IgD-negative memory B cell (primary cell): Measurements from ENCODE around the gene ABHD1. TPM values are rescaled to one million over a fixed set of nuclear protein-coding genes. Genes with fewer than 3 reads are reported as not detected.

ENCODE experiments used
- H3K27ac Mint-ChIP-seq, 3 donors: one replicate each; pipeline ENCODE4 v1.8.0; 2020 to 2022; ENCODE audit warnings: mild to moderate bottlenecking in 3 of 3, mixed read lengths in 3 of 3, moderate library complexity in 1 of 3
- H3K27me3 Mint-ChIP-seq: one replicate; pipeline ENCODE4 v1.8.0; 2021; ENCODE audit warnings: mixed read lengths
- H3K36me3 Mint-ChIP-seq: one replicate; pipeline ENCODE4 v1.8.0; 2020; ENCODE audit warnings: mild to moderate bottlenecking, mixed read lengths
- H3K4me1 Mint-ChIP-seq, 3 donors: one replicate each; pipeline ENCODE4 v1.8.0; 2020 to 2022; ENCODE audit warnings: mixed read lengths in 3 of 3, mild to moderate bottlenecking in 1 of 3
- H3K4me3 Mint-ChIP-seq, 4 donors: one replicate each; pipeline ENCODE4 v1.8.0; 2020 to 2022; ENCODE audit warnings: mild to moderate bottlenecking in 4 of 4, mixed read lengths in 4 of 4, moderate library complexity in 3 of 4
- H3K9me3 Mint-ChIP-seq, 3 donors: one replicate each; pipeline ENCODE4 v1.8.0; 2020 to 2021; ENCODE audit warnings: mixed read lengths in 3 of 3, mild to moderate bottlenecking in 1 of 3
- polyA plus RNA-seq: library from polyadenylated mRNA; unstranded; fragments of 300-500 nt; fragmentation: Illumina TruSeq; gene quantifications from one replicate; pipeline ENCODE4 v1.2.3, GENCODE V29; 2021

ABHD1 gene
- polyA plus RNA-seq, 1 donor from 2014 or later: 0.35 TPM

- no peaks in the 10 kb centered on the region for H3K27me3 Mint-ChIP-seq
- H3K4me1 Mint-ChIP-seq: peaks cover 10 to 18% (median 17%) of the 10 kb centered on the region in 3 donors
- H3K9me3 Mint-ChIP-seq: no peaks in the 10 kb centered on the region
- H3K36me3 Mint-ChIP-seq: no peaks in the 10 kb centered on the region
- peak overlapping the region in 3 of 4 donors; percentile 58 to 89 (median 68) for H3K4me3 Mint-ChIP-seq
- peak overlapping the region in 1 of 3 donors; percentile 82 for H3K27ac Mint-ChIP-seq
Observed at GRCh38 chr2:27084297-27085061, 39.1 kb upstream of the ABHD1 start.

- peaks cover 10 to 18% (median 17%) of the 10 kb centered on the region in 3 donors for H3K4me1 Mint-ChIP-seq
- H3K4me3 Mint-ChIP-seq: peak overlapping the region; percentile 83 to 94 (median 87)
- no peaks in the 10 kb centered on the region for H3K9me3 Mint-ChIP-seq
- H3K27me3 Mint-ChIP-seq: no peaks in the 10 kb centered on the region
- peak overlapping the region in 1 of 3 donors; percentile 82 for H3K27ac Mint-ChIP-seq
- H3K36me3 Mint-ChIP-seq: no peaks in the 10 kb centered on the region
Observed at GRCh38 chr2:27085062-27085672, 38.4 kb upstream of the ABHD1 start.

- H3K4me3 Mint-ChIP-seq: peak overlapping the region; percentile 83 to 94 (median 87)
- no peaks in the 10 kb centered on the region for H3K36me3 Mint-ChIP-seq
- H3K9me3 Mint-ChIP-seq: no peaks in the 10 kb centered on the region
- no peaks in the 10 kb centered on the region for H3K27me3 Mint-ChIP-seq
- H3K27ac Mint-ChIP-seq: peak overlapping the region in 1 of 3 donors; percentile 82
- peaks cover 10 to 18% (median 17%) of the 10 kb centered on the region in 3 donors for H3K4me1 Mint-ChIP-seq
Observed at GRCh38 chr2:27085673-27086089, 37.9 kb upstream of the ABHD1 start.

- H3K27ac Mint-ChIP-seq: peak overlapping the region in 2 of 3 donors; percentile 82 to 88
- H3K4me3 Mint-ChIP-seq: peak overlapping the region; percentile 85 to 94 (median 88)
- no peaks in the 10 kb centered on the region for H3K27me3 Mint-ChIP-seq
- no peaks in the 10 kb centered on the region for H3K9me3 Mint-ChIP-seq
- no peaks in the 10 kb centered on the region for H3K36me3 Mint-ChIP-seq
- H3K4me1 Mint-ChIP-seq: peaks cover 7 to 13% (median 13%) of the 10 kb centered on the region in 3 donors
Observed at GRCh38 chr2:27086090-27086723, 37.4 kb upstream of the ABHD1 start.

GRCh38 chr2:27086724-27087593 lies 36.7 kb upstream of the ABHD1 start, which contains the start of gene KHK:
Gene KHK, plus strand, starts transcription at chr2:27086772. Its CDS starts 488 bp downstream, at chr2:27087260.
- H3K27ac Mint-ChIP-seq: peak within 1 kb of the TSS in 2 of 3 donors; percentile 82 to 88
- no peaks in the 10 kb centered on the region for H3K36me3 Mint-ChIP-seq
- H3K4me3 Mint-ChIP-seq: peak within 1 kb of the TSS; percentile 85 to 94 (median 88)
- no peaks in the 10 kb centered on the region for H3K9me3 Mint-ChIP-seq
- no peaks in the 10 kb centered on the region for H3K27me3 Mint-ChIP-seq
- peaks cover 4 to 8% (median 8%) of the 10 kb centered on the region in 3 donors for H3K4me1 Mint-ChIP-seq

- Mint-ChIP-seq H3K27ac (peak overlapping the region in 2 of 3 donors; percentile 46 to 54), H3K4me3 (peak overlapping the region; percentile 59 to 89 (median 72)), H3K4me1 (peaks cover 4 to 8% (median 8%) of the 10 kb centered on the region in 3 donors), H3K9me3 (no peaks in the 10 kb centered on the region), H3K27me3 (no peaks in the 10 kb centered on the region), H3K36me3 (no peaks in the 10 kb centered on the region)
Observed at GRCh38 chr2:27087823-27088410, 35.7 kb upstream of the ABHD1 start.

GRCh38 chr2:27088634-27089033 lies 35.0 kb upstream of the ABHD1 start:
- Mint-ChIP-seq H3K4me1 (peaks cover 4 to 8% (median 8%) of the 10 kb centered on the region in 3 donors), H3K9me3 (no peaks in the 10 kb centered on the region), H3K4me3 (peak overlapping the region in 2 of 4 donors; percentile 71 to 82), H3K36me3 (no peaks in the 10 kb centered on the region), H3K27me3 (no peaks in the 10 kb centered on the region), H3K27ac (peak overlapping the region in 1 of 3 donors; percentile 53)

- Mint-ChIP-seq H3K4me3 (peak overlapping the region in 1 of 4 donors; percentile 82), H3K9me3 (no peaks in the 10 kb centered on the region), H3K27ac (no peak overlapping the region), H3K27me3 (no peaks in the 10 kb centered on the region), H3K4me1 (peaks cover 4 to 8% (median 8%) of the 10 kb centered on the region in 3 donors), H3K36me3 (no peaks in the 10 kb centered on the region)
Observed at GRCh38 chr2:27089111-27089954, 34.3 kb upstream of the ABHD1 start.

- no peaks in the 10 kb centered on the region for H3K9me3 Mint-ChIP-seq
- H3K4me3 Mint-ChIP-seq: peak overlapping the region in 1 of 4 donors; percentile 63
- no peaks in the 10 kb centered on the region for H3K36me3 Mint-ChIP-seq
- peak overlapping the region in 1 of 3 donors; percentile 31 for H3K27ac Mint-ChIP-seq
- H3K27me3 Mint-ChIP-seq: no peaks in the 10 kb centered on the region
- H3K4me1 Mint-ChIP-seq: peaks cover 4 to 16% (median 8%) of the 10 kb centered on the region in 3 donors
Observed at GRCh38 chr2:27091746-27092695, 31.6 kb upstream of the ABHD1 start.

GRCh38 chr2:27092696-27093429 lies 30.8 kb upstream of the ABHD1 start:
- Mint-ChIP-seq H3K27ac (no peak overlapping the region), H3K9me3 (no peaks in the 10 kb centered on the region), H3K4me3 (no peak overlapping the region), H3K36me3 (no peaks in the 10 kb centered on the region), H3K27me3 (no peaks in the 10 kb centered on the region), H3K4me1 (peaks cover under 1 to 12% (median 5%) of the 10 kb centered on the region in 3 donors)

- H3K36me3 Mint-ChIP-seq: no peaks in the 10 kb centered on the region
- H3K27ac Mint-ChIP-seq: no peak overlapping the region
- H3K27me3 Mint-ChIP-seq: no peaks in the 10 kb centered on the region
- peaks cover 0 to 12% (median 6%) of the 10 kb centered on the region in 3 donors for H3K4me1 Mint-ChIP-seq
- no peaks in the 10 kb centered on the region for H3K9me3 Mint-ChIP-seq
- no peak overlapping the region for H3K4me3 Mint-ChIP-seq
Observed at GRCh38 chr2:27093430-27094352, 29.9 kb upstream of the ABHD1 start.
